G401 (cell line): Measurements from ENCODE around the gene NAPA. TPM values are rescaled to one million over a fixed set of nuclear protein-coding genes. Genes with fewer than 3 reads are reported as not detected.
A peak's percentile ranks its signal among the peaks of the same experiment; 100 is the strongest.
"Not testable (repeated sequence)": the region's sequence is repeated elsewhere in the genome, so short reads cannot be mapped to it uniquely, and the experiment has no call there.

Experiments
- DNase-seq: peaks from one replicate; pipeline ENCODE4 v3.0.0-alpha.2; 2015; ENCODE audit warnings: low spot score
- in situ Hi-C: cut with HindIII; loops from 2 replicates; pipeline ENCODE4 v1.10.0; 2016; ENCODE audit warnings: low sequenced_read_pairs, mixed read lengths
- total RNA-seq: library from RNA; depleted of rRNA; stranded (reverse); fragments of >200 nt; shearing (Covaris generic); gene quantifications from 2 replicates; pipeline ENCODE4 v1.2.3, GENCODE V29; 2014

NAPA gene
- total RNA-seq, 1 experiment from 2014 or later = 75.9 TPM

DNA sequence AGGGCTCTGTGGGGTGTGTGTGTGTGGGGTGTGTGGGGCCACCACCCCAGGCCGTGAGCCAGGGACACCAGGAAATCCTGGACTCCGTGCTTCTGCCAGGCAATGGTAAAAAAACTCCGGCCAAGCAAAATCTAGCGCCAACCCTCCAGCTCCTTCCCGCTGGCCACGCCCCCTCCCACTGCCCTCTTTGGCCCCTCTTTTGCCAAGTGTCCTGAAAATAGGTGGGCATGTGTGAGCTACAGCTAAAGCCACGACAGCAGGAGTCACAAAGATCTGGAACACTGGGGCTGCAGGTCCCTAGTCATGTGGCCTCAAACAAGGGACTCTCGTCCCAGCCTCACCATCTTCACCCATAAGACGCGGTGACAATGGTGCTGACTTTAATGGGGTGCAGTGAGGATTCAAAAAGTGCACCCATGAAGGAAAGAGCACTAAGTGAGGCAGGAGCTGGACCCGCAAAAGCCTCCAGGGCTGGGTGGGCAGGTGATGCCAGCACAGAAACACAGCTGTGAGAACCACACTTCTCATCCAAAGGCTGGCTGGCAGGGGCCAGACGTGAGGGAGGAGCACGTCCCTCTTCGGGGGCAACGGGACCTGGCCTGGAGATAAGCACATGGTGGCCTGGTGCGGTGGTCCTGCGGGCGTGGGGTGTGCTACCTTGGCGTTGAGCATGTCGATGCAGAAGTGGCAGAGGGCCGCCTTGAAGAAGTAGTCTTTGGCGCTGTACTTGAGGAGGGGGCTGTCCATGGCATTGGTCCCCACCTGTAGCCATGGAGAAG lies 23.3 kb downstream of the NAPA start:
- DNase-seq = no peak
- in situ Hi-C loops = no loop called here

DNA sequence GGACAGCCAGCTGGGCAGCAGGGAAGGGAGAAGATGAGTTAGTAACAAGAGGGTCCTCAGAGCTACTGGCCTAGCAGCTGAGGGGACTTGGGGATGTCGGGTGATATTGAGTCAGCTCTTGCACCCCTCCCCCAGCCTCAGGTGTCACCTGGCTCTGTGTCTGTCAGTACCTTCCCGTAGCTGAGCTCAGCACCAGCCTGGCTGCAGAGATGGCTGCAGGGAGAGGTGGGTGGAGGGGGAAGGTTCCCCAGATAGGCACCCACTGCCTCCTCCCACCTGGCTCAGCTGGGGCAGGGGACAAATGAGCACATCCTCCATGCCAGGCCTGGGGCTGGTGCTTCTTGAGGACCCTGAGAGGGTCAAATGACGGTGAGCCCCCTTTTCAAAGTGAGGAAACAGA lies 24.0 kb downstream of the NAPA start:
- no peak for DNase-seq
- in situ Hi-C loops = no loop called here

DNA sequence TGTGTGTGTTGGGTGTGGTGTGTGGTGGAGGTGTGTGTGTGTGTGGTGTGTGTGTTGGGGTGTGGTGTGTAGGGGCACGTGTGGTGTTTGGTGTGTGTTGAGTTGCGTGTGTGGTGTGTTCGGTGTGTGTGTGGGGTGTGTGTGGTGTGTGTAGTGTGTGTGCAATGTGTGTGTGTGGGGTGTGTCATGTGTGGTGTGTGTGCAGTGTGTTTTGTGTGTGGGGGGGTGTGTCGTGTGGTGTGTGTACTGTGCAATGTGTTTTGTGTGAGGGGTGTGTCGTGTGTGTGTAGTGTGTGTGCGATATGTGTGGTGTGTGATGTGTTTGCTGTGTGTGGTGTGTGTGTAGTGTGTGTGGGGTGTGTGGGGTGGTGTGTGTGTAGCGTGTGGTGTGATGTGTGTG lies 24.8 kb downstream of the NAPA start:
- in situ Hi-C loops = no loop called here
- no peak for DNase-seq

DNA sequence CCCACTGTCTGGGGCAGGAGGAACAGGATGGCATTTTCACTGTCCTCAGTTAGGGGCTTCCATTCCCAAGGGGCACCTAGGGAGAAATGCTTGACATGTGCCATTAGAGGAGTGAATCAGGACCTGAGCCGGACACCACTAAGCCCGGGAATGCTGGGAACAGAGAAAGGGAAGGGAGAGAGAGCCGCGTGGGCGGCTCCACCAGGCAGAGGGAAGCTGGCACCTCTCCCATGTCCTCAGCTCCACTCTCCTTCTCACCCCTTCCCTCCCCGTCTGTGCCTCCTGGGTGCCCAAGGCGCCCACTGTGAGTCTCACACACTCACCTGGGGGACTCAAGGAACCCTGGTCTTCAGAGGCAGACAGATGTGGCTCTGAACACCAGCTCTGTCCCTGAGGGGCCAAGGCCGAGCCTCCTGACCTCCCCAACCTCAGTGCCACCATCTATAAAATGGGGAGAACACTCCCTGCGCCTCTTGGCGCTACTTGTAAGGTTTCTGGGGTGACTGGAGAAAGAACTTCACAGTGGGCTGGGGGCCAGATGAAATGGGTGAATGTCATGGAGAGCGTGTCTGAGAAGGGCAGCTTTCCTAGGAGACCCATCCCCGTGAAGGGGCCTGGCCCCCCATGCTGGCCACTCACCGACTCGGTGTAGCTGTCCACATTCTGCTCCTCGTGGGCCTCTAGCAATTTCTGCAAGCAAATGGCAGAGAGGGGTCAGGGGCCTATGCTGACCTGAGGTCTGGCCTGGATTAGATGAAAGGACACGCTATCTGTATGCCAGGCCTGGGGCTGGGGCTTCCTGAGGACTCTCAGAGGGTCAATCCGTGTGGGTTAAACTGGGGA lies 25.6 kb downstream of the NAPA start:
- DNase-seq = peak; percentile 65
- in situ Hi-C loops = no loop called here

DNA sequence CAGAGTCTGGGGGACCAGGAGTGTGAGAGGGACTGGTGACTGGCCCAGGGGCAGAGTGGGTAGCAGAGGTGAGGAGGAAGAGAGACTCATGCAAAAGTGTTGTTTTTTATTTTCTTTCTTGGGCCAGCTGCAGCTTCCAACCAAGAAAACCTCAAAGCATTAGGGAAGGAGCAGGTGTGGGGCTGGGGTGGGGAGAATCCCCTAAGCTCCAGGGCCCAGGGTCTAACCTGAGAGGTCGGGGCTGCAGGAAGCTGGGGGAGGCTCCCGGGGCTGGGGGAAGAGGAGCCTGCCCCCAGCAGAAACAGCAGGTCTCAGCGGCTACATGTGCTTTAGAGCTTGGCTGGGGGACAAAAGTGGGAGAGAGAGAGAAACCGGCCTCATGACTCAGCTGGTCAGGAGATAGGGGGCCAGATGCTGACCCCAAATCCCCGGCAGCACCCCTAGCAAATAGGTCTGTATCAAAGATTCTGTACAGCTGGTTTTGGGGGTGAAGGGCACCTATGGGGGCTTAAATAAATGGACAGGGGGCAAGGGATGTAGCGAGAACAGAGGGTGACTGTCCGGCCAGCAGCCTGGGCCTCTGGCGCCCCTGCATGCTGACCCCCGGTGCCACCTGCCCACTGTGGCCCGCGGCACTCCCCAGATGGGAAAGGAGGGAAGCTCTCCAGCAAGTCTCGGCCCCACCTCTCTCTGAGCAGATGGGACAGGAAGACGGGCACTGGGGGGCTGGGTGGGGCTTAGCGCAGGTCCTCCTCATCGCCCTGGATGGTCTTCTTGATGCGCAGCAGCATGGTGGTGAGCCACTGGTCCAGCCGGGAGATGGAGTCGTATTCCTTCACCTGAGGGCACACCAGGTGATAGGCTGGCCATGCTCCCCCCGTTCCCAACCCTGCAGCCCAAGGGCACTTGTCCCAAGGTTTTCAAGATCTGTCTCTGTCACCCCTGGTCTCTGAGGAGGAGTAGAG lies 27.0 kb downstream of the NAPA start:
- DNase-seq = no peak
- in situ Hi-C loops = no loop called here

DNA sequence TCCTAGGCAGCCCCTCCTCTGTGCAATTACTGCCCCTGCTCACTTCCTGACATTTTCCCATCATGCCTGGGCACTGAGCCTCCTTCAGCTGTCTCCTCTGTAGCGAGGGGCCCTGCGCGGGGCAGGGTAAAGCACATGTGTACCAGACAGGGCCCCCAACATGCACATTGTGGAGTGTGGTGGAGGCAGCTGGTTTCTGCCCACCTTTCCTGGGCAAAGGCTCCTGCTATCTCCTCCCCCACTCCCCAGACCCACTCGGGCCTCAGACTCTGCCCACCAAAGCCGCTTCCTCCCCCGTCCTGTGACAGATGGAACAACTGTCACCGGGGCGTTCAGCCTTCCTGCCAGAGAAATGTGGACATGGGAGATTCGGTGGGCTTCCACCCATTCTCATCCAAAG lies 28.0 kb downstream of the NAPA start:
- DNase-seq = no peak
- in situ Hi-C loops = no loop called here

DNA sequence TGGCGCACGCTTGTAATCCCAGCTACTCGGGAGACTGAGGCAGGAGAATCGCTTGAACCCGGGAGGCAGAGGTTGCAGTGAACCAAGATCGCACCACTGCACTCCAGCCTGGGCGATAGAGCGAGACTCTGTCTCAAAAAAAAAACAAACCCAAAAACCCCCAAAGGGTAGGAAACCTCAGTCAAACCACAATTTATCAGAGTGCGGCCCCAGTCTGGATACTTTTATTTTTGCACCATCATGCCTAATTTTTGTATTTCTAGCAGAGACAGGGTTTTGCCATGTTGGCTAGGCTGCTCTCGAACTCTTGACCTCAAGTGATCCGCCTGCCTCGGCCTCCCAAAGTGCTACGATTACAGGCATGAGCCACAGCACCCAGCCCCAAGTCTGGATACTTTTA lies 28.6 kb downstream of the NAPA start:
- in situ Hi-C loops, DNase-seq: not testable (repeated sequence)

DNA sequence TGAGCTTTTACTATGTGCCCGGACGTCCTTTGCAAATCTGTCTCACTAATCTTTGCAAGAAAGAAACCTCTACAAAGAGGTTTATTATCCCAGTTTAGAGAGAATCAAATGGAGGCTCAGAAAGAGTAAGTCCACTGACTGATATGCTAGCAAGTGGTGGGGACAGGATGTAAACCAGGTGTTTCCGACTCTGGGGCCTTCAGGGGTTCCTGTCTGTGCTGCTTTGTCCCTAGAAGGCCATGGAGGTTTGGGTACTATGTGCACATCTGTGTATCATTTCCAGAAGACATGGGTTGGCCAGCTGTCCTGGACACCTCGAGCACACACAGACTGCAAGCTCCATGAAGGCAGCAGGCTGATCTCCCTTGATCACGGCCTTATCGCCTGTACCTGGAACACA lies 29.7 kb downstream of the NAPA start:
- in situ Hi-C loops = no loop called here
- DNase-seq = no peak

DNA sequence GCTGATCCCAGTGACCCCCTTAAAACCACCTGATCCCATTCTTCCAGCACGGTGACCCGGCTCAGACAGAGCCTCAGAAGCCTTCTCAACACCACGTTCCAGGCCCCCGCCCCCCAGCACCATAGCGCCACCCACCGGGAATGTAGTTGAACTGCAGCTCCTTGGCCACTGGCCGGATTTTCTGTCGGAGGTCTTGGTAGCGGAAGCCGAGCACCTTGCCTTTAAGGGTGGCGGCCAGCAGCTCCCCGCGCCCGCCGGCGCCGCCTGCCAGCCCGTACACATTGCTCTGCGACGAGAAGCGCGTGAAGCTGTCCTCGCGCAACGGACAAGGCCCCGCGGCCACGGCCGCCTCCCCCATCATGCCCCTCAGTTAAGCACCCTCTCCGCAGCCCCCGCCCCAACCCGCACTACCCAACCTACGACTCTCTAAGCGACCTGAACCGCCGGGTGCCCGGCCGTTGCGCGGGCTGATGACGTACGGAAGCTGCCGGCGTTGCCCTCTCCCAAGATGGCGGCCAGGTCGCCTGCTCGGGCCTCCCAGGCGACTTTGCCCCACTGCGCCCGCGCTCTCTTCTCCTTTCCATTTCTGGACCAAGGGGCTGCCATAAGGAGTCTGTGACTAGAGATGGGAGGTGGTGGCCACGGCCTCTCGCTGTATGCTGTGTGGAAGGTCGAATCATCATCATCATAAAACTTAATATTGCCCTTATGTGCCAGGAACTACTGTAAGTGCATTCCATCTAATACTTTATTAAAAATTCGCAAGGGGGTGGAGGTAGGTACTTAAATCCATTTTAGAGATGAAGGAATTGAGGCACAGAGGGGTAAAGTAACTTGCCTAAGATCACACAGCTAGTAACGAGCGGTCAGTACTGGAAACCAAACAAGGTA lies 30.8 kb downstream of the NAPA start, which contains the start of gene KPTN:
Gene KPTN (minus strand): TSS at position 420 of the 891 bp plus-strand sequence. CDS start 59 bp downstream, at position 361.
- peak; percentile 87 for DNase-seq
- in situ Hi-C loops = no loop called here

DNA sequence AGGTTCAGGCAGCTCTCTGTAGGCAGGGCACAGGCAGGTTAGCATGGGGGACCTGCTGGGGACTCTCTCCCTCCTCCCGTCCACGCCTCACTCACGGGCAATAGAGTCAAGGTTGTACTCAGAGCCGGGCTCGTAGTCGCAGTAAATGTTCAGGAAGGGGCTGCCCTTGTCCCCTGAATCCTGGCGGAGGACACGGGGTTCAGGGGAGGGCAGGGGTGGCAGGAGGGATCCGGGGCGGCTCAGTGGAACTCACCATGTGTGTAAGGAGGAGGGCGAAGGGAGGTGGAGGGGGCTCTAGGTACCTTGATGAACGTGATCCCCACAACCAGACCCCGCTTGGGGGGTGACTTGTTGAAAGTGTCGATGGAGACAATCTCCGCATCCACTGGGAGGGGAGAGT lies 31.7 kb downstream of the NAPA start:
- DNase-seq = no peak
- in situ Hi-C loops = no loop called here

DNA sequence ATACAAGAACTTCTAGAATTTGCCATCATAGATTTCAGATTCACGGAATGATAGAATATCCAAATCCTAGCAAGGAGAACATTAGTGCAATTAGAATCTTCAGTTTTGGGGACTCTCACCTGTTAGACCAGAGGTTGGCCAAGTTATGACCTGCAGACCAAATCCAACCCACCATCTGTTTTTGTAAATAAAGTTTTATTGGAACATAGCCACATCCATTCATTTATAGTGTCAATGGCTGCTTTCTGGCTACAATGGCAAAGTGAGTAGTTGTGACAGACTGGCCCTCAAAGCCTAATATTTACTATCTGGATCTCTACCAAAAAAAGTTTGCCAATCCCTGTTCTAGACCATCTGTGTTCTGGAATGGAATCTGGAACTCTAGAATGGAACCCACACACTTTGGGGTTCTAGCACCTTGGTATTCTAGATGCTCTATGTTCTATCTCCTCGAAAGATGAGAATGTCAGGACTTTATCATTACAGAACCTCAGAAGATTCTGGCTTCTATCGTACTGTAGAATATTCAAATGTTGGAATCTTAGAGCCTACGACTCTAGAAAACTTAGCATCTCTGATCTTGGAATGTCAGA lies 33.3 kb downstream of the NAPA start:
- DNase-seq = no peak
- in situ Hi-C loops = no loop called here

DNA sequence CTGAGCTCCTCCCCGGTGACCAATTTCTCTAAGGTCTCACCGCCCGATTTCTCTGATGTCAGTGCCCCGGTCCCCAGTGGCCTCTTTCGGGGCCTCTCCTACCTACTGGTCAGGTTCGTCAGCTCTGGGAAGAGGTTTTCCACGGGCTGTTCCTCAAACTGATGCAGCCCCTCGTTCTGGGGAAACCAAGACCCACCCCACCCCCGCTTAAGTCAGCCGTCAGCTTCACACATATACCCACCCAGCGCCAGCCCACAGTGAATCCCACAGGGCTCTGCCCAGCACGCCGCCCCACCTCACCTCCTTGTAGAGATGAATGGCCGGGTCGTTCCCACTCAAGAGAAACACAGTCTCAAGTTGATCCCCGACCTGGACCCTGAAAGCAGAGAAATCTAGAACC lies 34.2 kb downstream of the NAPA start:
- in situ Hi-C loops = no loop called here
- DNase-seq = no peak

DNA sequence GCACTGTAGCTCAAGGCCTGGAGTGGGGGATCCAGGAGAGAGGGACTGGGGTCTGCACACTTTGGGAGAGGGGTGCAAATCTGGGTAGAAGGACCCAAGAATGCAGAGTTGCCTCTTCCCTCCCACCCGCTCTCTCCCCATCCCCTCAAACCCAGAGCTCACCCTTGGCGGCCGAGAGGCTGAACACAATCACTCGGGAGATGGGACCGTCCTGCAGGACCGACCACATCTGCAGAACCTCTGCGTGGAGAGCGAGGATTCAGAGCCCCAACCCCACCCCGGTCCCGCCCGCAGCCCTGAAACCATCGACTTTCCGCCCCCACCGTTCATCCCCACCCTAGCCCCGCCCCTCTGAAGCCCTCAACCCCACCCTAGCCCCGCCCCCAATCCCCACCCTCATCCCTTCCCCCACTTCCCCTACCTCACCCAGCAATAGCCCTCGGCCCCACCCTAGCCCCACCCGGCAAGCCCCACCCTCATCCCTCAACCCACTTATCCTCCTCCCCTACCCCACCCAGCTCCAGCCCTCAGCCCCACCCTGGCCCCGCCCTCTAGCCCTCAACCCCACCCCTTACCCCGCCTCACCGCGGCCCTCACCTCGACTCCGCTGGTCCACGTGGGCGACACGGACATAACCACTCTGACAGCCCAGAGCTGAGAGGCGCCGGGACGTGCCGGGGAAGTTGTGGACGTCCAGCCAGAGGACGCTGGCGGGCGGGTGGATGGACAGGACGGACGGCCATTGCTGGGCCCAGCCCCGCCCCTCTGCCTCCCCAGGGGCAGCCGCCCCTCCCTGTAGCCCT lies 35.0 kb downstream of the NAPA start:
- no peak for DNase-seq
- in situ Hi-C loops = no loop called here

DNA sequence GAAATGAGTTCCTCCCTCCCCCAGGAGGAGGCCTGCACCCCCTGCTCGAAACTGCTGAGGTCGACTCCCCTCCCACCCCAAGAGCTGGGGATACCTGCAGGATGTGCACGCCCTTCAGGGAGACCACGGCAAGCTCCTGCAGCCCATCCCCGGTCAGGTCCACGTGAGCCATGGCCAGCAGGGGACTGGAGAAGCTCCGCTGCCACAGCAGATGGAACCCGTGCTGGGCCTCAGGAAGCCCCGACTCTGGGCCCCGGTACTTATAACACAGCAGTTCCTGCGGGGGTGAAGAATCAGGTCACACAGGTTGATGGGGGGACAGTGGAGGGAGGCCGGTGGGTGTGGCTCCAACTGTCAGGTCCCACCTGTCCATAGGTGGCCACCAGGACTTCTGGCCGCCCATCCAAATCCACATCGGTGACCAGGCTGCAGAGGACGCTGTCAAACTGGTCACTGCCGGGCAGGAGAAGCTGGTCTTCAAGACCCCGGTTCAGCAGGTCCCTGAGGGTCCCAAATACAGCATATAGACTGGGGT lies 38.4 kb downstream of the NAPA start:
- in situ Hi-C loops = no loop called here
- no peak for DNase-seq

DNA sequence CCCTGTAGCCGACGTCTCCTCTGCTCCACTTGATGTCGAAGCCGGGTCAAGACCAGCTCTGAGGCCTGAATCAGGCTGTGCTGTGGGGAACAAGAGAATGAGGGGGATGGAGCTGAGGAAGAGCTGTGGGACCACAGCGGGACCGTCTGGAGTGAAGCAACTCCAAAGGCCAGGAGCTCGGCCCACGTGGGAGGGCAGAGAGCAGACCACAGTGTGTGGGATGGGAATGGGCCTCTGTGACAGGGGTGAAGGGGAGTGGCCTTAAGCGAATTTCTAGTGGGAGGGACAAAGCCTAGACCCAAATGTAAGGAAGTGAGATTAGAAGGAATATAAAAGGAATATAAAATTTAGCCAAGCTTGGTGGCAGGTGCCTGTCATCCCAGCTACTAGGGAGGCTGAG lies 39.4 kb downstream of the NAPA start:
- in situ Hi-C loops = no loop called here
- DNase-seq = no peak

DNA sequence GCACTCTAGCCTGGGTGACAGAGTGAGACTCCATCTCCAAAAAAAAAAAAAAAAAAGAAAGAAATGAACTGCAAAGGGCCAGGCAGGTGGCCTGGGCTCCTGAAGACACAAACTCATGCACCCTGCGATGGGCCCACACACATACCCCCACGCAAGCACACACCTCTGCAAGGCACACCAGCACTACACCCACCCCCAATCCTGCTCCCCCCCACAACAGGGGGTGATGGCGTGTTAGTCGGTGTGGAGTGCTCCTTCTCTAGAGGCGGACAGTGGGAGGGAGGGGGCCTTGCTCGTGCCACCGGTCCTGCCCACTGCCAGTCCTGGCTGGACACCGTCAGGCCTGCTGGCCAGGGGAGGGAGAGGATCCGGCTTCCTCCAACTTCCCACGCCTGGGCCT lies 41.5 kb downstream of the NAPA start:
- no peak for DNase-seq
- in situ Hi-C loops = no loop called here
